PFSK-1 (cell line): ENCODE measurements around the gene LYZL4.

Experiments
- POLR2AphosphoS5 ChIP-seq: IDR thresholded peaks from 2 replicates; pipeline ENCODE4 v1.6.1; 2012; ENCODE audit warnings: low read depth, mild to moderate bottlenecking, control low read depth, low read length, moderate library complexity
- REST ChIP-seq, 2 experiments: IDR thresholded peaks; 2 replicates each; pipeline versions ENCODE4 v1.6.1 to v1.8.0; 2011 to 2012; ENCODE audit warnings: low read depth in 2 of 2, low read length in 2 of 2, control low read depth in 1 of 2, inconsistent platforms in 1 of 2, mild to moderate bottlenecking in 1 of 2, moderate library complexity in 1 of 2; ENCODE audit not compliant: insufficient read depth in 1 of 2

- no peak for TF ChIP-seq REST (IDR thresholded peaks at IDR 0.05; ENCODE audit: insufficient read depth in 1 of 2, low read depth in 2 of 2, low read length in 2 of 2)
- no peak for TF ChIP-seq POLR2AphosphoS5
Measured at GRCh38 chr3:42424911-42425310, 14.5 kb upstream of the LYZL4 start.
